HEK293 (cell line): ENCODE results near the gene WNT16.

Source experiments
- CTCF ChIA-PET: fragments of 350-600 bp; formaldehyde crosslinking; extraction: SDS; loops from one replicate; lab custom pipeline; 2021; ENCODE audit warnings: antibody characterized with exemption; lab: Yijun Ruan, JAX
- POLR2A ChIA-PET: fragments of 300-600 bp; formaldehyde crosslinking; extraction: SDS; loops from one replicate; lab custom pipeline; 2020; ENCODE audit warnings: antibody characterized with exemption, inconsistent platforms; lab: Yijun Ruan, JAX
- H3K27ac ChIP-seq: fragments of 200-500 bp; sonication (Bioruptor generic); 2 replicates; pipeline ENCODE4 v1.5.1; 2014; ENCODE audit warnings: low read depth, low read length, control low read depth, inconsistent platforms; ENCODE audit errors: extremely low read depth
- H3K36me3 ChIP-seq, 2 experiments: fragments of 200-500 bp in 1 of 2; sonication (Bioruptor generic) in 1 of 2; 1 replicate in 1 of 2; 2 replicates in 1 of 2; pipeline ENCODE4 v1.5.1; 2014 to 2017; ENCODE audit warnings: inconsistent platforms in 2 of 2, low read length in 2 of 2; ENCODE audit not compliant: control insufficient read depth in 2 of 2, insufficient read depth in 1 of 2
- H3K4me1 ChIP-seq: fragments of 200-500 bp; sonication (Bioruptor generic); 2 replicates; pipeline ENCODE4 v1.5.1; 2014; ENCODE audit warnings: mild to moderate bottlenecking, low read length, inconsistent platforms; ENCODE audit not compliant: control insufficient read depth, insufficient read depth
- H3K4me3 ChIP-seq: 2 replicates; pipeline ENCODE4 v1.5.1; 2011; ENCODE audit warnings: low read depth, mild to moderate bottlenecking, control low read depth, low read length, moderate library complexity
- H3K9me3 ChIP-seq: fragments of 200-500 bp; sonication (Bioruptor generic); 2 replicates; pipeline ENCODE4 v1.5.1; 2014; ENCODE audit warnings: low read depth, low read length, inconsistent platforms; ENCODE audit not compliant: control insufficient read depth, insufficient read depth
- BCL11B ChIP-seq: fragments of 450-650 bp; formaldehyde crosslinking; IDR thresholded peaks from 2 replicates; pipeline ENCODE4 v1.5.1; 2016; ENCODE audit warnings: low read depth, missing biosample characterization, missing genetic modification characterization
- FEZF1 ChIP-seq: fragments of 450-650 bp; formaldehyde crosslinking; IDR thresholded peaks from 2 replicates; pipeline ENCODE4 v1.5.1; 2016; ENCODE audit warnings: missing biosample characterization, missing genetic modification characterization
- HIC1 ChIP-seq: fragments of 450-650 bp; formaldehyde crosslinking; IDR thresholded peaks from 2 replicates; pipeline ENCODE4 v1.5.1; 2016; ENCODE audit warnings: missing biosample characterization, missing genetic modification characterization
- OSR2 ChIP-seq: fragments of 450-650 bp; formaldehyde crosslinking; IDR thresholded peaks from 2 replicates; pipeline ENCODE4 v1.5.1; 2016; ENCODE audit warnings: missing biosample characterization, missing genetic modification characterization
- SETDB1 ChIP-seq: IDR thresholded peaks from one replicate; pipeline ENCODE4 v1.6.1; 2017; ENCODE audit warnings: mild to moderate bottlenecking, low read length, moderate library complexity, mixed read lengths; ENCODE audit not compliant: insufficient read length
- ZBTB8A ChIP-seq: fragments of 450-650 bp; formaldehyde crosslinking; IDR thresholded peaks from 2 replicates; pipeline ENCODE4 v1.5.1; 2016; ENCODE audit warnings: missing biosample characterization, missing genetic modification characterization
- ZFHX2 ChIP-seq: fragments of 450-650 bp; formaldehyde crosslinking; conservative IDR thresholded peaks from 2 replicates; pipeline ENCODE4 v1.5.1; 2016; ENCODE audit warnings: missing biosample characterization, missing genetic modification characterization
- ZNF155 ChIP-seq: fragments of 450-650 bp; formaldehyde crosslinking; IDR thresholded peaks from 2 replicates; pipeline ENCODE4 v1.5.1; 2016; ENCODE audit warnings: missing biosample characterization, missing genetic modification characterization
- ZNF157 ChIP-seq: fragments of 450-650 bp; formaldehyde crosslinking; IDR thresholded peaks from 2 replicates; pipeline ENCODE4 v1.5.1; 2016; ENCODE audit warnings: missing biosample characterization, missing genetic modification characterization
- ZNF2 ChIP-seq: fragments of 450-650 bp; formaldehyde crosslinking; IDR thresholded peaks from 2 replicates; pipeline ENCODE4 v1.5.1; 2016; ENCODE audit warnings: missing biosample characterization, missing genetic modification characterization
- ZNF24 ChIP-seq: fragments of 450-650 bp; formaldehyde crosslinking; IDR thresholded peaks from 2 replicates; pipeline ENCODE4 v1.5.1; 2016; ENCODE audit warnings: missing biosample characterization, missing genetic modification characterization
- ZNF248 ChIP-seq: fragments of 450-650 bp; formaldehyde crosslinking; IDR thresholded peaks from 2 replicates; pipeline ENCODE4 v1.5.1; 2017; ENCODE audit warnings: missing biosample characterization, missing genetic modification characterization
- ZNF266 ChIP-seq: fragments of 450-650 bp; formaldehyde crosslinking; IDR thresholded peaks from 2 replicates; pipeline ENCODE4 v1.5.1; 2016; ENCODE audit warnings: missing biosample characterization, missing genetic modification characterization, low read depth
- ZNF391 ChIP-seq: fragments of 450-650 bp; formaldehyde crosslinking; IDR thresholded peaks from 2 replicates; pipeline ENCODE4 v1.5.1; 2016; ENCODE audit warnings: low read depth, missing biosample characterization, missing genetic modification characterization, borderline replicate concordance
- ZNF423 ChIP-seq: fragments of 450-650 bp; formaldehyde crosslinking; IDR thresholded peaks from 2 replicates; pipeline ENCODE4 v1.5.1; 2016; ENCODE audit warnings: missing biosample characterization, missing genetic modification characterization
- ZNF518A ChIP-seq: fragments of 450-650 bp; formaldehyde crosslinking; conservative IDR thresholded peaks from 2 replicates; pipeline ENCODE4 v1.5.1; 2016; ENCODE audit warnings: low read depth, missing biosample characterization, missing genetic modification characterization
- ZNF529 ChIP-seq: fragments of 450-650 bp; formaldehyde crosslinking; IDR thresholded peaks from 2 replicates; pipeline ENCODE4 v1.5.1; 2017; ENCODE audit warnings: missing genetic modification characterization, missing biosample characterization; ENCODE audit not compliant: insufficient replicate concordance
- ZNF561 ChIP-seq: fragments of 450-650 bp; IDR thresholded peaks from 2 replicates; pipeline ENCODE4 v1.5.1; 2018; ENCODE audit warnings: missing biosample characterization, missing genetic modification characterization, borderline replicate concordance
- ZNF670 ChIP-seq: fragments of 450-650 bp; formaldehyde crosslinking; IDR thresholded peaks from 2 replicates; pipeline ENCODE4 v1.5.1; 2016; ENCODE audit warnings: missing biosample characterization, missing genetic modification characterization, low read depth
- ZNF830 ChIP-seq: fragments of 450-650 bp; IDR thresholded peaks from 2 replicates; pipeline ENCODE4 v1.5.0; 2018; ENCODE audit warnings: missing biosample characterization, missing genetic modification characterization, low read depth, mild to moderate bottlenecking, moderate library complexity
- TF ChIP-seq, protein P1 (sequence below): fragments of 450-650 bp; formaldehyde crosslinking; IDR thresholded peaks from 2 replicates; pipeline ENCODE4 v1.5.1; 2016; ENCODE audit warnings: missing biosample characterization, missing genetic modification characterization
- TF ChIP-seq, protein P2 (sequence below): IDR thresholded peaks from 2 replicates; pipeline ENCODE4 v1.6.1; 2011; ENCODE audit warnings: mild to moderate bottlenecking, low read depth, low read length, borderline replicate concordance

WNT16 gene

GRCh38 chr7:121371367-121371766, 42.6 kb downstream of the WNT16 start:
- H3K4me1 ChIP-seq: no peaks in the 10 kb centered on the region
- POLR2A ChIA-PET: no interaction called here
- H3K9me3 ChIP-seq: no peaks in the 10 kb centered on the region
- no peak overlapping the region for H3K27ac ChIP-seq
- TF ChIP-seq BCL11B (tag by site-specific recombination) (no peak), ZFHX2 (tag by site-specific recombination) (no peak), ZNF670 (tag by site-specific recombination) (no peak), ZNF155 (tag by site-specific recombination) (no peak), ZNF248 (tag by site-specific recombination) (no peak), ZNF830 (tag by site-specific recombination) (no peak), ZNF157 (tag by site-specific recombination) (no peak), ZNF24 (tag by site-specific recombination) (no peak), HIC1 (tag by site-specific recombination) (no peak), ZNF423 (tag by site-specific recombination) (no peak), SETDB1 (no peak), ZNF529 (tag by site-specific recombination) (no peak)
- TF ChIP-seq, all 188 proteins: peak for 0
- Histone ChIP-seq H3K4me3 (no peak overlapping the region), H3K36me3 (peaks cover 4 to 18% of the 10 kb centered on the region in 2 experiments; a peak in 2 of 3 replicates)
- CTCF ChIA-PET: interaction anchor here (0.8 kb wide), 1 partner anchor 228 kb away, joined by 3 read pairs; no protein-coding TSS in a partner anchor

- POLR2A ChIA-PET: no interaction called here
Observed at GRCh38 chr7:121371883-121372282, 43.1 kb downstream of the WNT16 start.

More at GRCh38 chr7:121371883-121372282, 43.1 kb downstream of the WNT16 start:
- Histone ChIP-seq H3K9me3 (no peaks in the 10 kb centered on the region), H3K27ac (no peak overlapping the region), H3K36me3 (peaks cover 4 to 23% of the 10 kb centered on the region in 2 experiments; a peak in 2 of 3 replicates), H3K4me1 (no peaks in the 10 kb centered on the region), H3K4me3 (no peak overlapping the region)
- TF ChIP-seq, protein P1, sequence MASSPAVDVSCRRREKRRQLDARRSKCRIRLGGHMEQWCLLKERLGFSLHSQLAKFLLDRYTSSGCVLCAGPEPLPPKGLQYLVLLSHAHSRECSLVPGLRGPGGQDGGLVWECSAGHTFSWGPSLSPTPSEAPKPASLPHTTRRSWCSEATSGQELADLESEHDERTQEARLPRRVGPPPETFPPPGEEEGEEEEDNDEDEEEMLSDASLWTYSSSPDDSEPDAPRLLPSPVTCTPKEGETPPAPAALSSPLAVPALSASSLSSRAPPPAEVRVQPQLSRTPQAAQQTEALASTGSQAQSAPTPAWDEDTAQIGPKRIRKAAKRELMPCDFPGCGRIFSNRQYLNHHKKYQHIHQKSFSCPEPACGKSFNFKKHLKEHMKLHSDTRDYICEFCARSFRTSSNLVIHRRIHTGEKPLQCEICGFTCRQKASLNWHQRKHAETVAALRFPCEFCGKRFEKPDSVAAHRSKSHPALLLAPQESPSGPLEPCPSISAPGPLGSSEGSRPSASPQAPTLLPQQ: no peak
- TF ChIP-seq FEZF1 (no peak), ZNF266 (no peak), ZNF2 (no peak), ZNF518A (no peak), ZNF561 (tag by site-specific recombination) (no peak), ZNF391 (tag by site-specific recombination) (no peak), ZBTB8A (tag by site-specific recombination) (no peak), OSR2 (tag by site-specific recombination) (no peak), ZNF423 (tag by site-specific recombination) (no peak)
- TF ChIP-seq, protein P2, sequence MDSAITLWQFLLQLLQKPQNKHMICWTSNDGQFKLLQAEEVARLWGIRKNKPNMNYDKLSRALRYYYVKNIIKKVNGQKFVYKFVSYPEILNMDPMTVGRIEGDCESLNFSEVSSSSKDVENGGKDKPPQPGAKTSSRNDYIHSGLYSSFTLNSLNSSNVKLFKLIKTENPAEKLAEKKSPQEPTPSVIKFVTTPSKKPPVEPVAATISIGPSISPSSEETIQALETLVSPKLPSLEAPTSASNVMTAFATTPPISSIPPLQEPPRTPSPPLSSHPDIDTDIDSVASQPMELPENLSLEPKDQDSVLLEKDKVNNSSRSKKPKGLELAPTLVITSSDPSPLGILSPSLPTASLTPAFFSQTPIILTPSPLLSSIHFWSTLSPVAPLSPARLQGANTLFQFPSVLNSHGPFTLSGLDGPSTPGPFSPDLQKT: no peak
- CTCF ChIA-PET: interaction anchor here (0.8 kb wide), 1 partner anchor 229 kb away, joined by 3 read pairs; no protein-coding TSS in a partner anchor
